ENCODE results near the gene R3HDM4.
"Not testable (repeated sequence)": the region's sequence is repeated elsewhere in the genome, so short reads cannot be mapped to it uniquely, and the experiment has no call there.

The R3HDM4 gene

DNA sequence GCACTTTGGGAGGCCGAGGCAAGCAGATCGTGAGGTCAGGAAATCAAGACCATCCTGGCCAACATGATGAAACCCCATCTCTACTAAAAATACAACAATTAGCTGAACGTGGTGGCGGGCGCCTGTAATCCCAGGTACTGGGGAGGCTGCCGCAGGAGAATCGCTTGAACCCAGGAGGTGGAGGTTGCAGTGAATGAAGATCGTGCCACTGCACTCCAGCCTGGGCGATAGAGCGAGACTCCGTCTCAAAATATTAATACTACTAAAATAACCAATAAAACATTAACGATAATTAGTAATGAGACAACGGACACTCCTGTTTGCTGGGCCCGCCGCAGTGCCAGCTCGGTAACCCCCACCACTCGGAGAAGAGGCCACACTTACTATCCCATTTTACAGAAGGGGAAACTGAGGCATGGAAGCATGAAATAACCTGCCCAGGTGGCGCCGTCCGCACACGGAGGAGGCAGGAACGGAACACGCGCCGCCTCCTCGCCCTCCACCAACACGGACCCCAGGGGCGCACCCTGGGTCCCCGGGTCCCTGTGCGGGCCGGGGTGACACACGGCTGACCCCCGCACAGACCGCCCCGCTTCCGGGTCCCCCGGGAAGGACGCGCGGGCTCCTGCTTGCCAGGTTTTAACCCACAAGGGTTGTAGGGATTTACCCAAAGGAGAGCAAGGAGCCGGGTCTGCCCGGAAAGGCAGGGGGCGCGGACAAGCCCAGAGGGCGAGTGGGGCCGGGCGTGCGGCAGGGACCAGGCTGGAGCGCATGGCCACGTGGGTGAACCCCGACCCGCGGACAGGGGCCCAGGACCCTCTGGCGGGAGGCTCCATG is 1.6 kb downstream of the R3HDM4 start:
- no peak for DNase-seq

DNA sequence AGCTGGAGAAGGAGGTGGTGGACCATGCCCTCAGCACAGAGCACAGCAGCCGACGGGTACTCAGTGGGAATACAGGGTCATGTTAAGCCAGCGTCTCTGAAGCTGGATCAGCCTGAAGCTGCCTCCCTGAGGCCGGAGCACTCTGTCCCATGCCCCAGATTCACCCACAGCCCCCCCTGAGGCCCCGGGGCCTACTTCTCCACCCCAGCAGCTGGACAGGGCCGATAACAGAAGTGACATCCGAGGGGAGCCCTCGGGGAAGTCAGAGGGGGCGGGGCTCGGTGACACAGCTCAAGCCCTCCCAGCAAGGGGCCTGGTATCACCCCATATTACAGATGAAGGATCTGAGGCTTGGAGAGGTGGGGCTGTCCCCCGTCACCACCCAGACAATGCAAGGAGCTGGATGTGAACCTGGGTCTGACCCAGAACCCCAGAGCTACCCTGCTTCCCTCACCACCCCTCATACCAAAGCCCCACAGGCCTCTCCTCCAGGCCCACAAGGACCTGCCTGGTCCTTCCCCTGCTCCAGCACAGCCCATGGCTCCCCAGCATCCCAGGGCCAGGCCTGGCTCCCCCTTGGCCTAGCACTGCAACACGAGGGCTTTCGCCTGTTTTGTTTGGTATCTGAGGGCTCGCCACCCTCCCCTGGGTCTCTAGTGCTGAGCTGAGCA is 5.7 kb downstream of the R3HDM4 start:
- no peak for DNase-seq

DNA sequence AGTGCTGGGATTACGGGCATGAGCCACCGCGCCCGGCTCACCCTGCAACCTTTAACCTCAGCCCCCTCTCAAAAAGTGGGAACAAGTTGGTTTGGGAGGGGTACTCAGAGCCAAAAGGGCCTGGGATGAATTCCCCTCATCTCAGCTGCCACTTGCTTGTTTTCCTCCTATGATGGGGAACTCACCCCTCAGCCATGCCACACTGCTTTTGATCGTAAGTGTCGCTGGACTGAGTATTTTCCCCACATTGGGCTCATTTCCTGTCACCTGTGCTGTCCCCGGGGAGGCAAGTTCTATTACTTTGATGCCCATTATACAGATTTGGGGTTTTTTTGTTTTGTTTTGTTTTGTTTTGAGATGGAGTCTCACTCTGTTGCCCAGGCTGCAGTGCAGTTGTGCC is 6.5 kb downstream of the R3HDM4 start:
- no peak for DNase-seq

DNA sequence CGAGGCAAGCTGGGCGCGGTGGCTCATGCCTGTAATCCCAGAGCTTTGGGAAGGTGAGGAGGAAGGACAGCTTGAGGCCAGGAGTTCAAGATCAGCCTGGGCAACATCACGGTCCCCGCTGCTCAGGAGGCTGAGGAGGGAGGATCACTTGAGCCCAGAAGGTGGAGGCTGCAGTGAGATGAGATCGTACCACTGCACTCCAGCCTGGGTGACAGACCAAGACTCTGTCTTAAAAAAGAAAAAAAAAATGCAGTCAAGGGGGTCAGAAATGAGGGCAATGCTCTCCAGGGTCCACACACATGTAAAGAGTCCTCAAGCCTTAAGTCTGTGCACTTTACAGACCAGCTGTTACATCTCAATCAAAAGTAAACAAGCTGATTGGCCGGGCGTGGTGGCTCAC is 8.5 kb downstream of the R3HDM4 start:
- DNase-seq = no peak

DNA sequence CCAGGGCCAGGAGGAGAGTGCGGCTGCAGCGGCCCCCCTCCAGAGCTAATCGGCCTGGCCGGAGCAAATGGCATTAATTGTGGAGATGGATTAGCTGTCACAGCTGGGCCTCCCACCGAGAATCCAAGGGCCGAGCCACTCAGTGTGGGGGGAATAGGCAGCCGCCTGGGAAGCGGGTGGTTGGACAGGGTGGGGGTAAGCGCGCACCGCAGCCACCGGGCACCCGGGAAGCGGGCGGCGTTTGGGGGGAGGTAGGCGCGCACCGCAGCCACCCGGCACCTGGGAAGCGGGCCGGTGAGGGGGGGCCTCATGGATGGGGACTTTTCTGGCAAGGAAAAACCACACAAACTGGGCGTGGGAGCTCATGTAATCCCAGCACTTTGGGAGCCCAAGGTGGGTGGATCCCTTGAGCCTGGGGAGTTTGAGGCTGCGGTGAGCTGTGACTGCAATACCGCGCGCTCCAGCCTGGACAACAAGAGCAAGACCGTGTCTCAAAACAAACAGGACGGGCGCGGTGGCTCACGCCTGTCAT is 9.7 kb downstream of the R3HDM4 start:
- no peak for DNase-seq

DNA sequence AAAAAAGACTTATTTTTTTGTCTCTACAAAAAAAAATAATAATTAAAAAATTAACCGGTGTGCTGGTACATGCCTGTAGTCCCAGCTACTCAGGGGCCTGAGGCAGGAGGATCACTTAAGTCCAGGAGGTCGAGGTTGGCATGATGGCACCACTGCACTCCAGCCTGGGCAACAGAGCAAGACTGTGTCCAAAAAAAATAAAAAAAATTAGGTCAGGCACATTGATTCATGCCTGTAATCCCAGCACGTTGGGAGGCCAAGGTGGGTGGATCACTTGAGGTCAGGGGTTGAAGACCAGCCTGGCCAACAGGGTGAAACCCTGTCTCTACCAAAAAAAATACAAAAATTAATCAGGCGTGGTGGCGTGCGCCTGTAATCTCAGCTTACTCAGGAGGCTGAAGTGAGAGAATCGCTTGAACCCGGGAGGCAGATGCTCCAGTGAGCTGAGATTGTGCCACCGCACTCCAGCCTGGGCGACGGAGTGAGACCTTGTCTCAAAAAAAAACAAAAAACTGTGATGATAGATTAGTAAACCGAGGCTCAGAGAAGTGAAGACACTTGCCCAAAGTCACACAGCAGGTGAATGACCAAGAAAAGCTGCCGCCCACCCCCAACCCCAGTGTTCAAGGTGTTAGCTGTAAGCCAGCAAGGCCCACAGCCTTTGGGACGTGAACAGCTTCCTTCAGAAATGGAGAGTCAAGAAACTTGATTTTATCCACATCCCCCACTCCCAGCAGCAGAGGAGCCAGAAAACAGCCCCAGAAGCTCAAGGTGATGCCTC is 10.4 kb downstream of the R3HDM4 start:
- no peak for DNase-seq

DNA sequence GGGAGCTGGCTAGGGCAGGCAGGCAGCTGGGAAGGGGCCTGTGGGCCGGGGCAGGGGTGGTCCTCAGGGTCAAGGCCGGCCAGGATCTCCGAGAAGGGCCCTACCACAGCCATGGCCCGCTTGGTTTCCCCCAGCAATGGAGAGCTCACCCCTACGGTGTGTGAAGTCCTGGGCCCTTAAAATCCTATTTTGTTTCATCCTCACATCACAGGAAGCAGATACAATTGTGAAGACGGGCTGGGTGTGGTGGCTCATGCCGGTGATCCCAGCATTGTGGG is 11.0 kb downstream of the R3HDM4 start:
- DNase-seq = no peak

DNA sequence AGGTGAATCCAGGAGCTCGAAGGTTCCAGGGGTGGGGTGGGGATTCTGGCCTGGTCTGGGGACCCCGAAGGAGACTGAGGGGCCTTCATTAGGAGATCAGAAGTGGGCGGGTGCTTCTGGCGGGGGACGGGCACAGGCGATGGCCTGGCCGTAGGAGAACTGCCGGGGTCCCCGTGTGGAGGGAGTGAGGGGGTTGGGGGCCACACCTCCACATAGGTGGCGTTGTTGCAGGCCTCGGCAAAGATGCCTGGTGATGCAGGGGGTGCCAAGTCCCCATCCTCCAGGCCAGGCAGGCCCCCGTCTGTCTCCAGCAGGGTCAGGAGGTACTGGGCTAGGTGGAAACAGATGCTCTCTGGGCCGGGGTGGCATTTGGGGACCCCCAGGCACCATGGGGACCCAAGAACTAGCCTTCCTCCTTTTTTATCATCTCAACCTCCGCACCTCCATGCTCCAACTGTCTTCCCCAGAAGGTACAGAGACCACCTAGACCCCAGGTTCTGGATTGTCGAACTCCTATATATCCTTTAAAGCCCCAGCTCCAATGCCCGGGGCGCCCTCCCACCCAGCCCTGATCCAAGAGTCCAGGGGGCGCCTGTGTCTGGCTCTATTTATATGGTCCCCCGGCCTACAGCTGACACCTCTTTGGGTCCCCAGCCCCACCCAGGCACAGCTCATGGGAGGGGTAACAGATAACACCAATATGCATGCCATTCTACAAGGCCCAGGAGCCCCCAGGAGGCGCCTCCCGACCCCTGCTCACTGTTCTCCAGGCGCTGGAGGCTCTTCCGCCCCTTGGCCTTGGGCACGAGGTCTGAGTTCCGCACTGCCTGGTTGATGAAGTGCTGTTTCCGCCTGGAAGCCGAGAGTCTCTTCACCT is 11.6 kb downstream of the R3HDM4 start:
- no peak for DNase-seq

DNA sequence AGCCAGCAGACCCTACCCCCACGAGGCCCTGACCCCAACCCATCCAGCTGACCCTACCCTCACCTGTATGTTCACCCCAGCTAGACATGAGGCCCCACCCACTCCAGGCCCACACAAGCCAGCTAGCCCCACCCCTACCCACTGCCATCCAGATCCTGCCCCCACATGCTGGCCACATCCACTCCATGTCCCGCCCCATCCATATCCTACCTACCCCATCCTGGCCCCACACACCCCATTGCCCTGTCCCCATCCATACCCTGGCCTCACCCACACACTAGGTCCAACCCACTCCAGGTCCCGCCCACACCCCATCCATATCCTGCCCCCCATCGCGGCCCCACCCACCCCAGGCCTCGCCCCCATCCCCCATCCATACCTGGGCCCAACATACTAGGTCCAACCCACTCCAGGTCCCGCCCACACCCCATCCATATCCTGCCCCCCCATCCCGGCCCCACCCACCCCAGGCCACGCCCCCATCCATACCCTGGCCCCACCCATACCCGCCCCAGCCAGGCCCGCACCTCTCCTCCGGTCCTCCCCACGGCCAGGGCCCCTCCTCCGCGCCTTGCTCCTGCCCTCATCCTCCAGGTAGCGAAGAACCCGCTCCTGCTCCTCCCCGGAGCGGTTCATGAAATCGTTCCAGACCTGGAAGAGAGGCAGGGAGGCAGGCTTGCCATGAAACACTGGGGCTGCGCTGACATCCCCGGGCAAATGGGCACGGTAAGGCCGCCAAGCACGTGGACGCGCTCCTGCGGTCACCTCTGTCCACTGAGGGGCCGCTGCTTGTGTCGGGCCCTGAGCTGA is 12.5 kb downstream of the R3HDM4 start:
- DNase-seq = peak; percentile 39

DNA sequence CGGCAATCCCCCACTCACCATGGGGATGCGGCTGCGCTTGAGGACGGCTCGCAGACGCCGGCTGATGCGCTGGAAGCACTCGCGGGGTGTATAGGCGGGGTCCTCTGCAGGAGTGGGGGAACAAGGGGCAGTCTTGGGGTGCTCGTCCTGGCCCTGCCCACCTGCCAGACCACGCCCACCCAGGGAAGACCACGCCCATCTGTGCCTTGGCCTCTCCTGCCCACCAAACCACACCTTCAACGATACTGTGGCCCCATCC is 13.0 kb downstream of the R3HDM4 start:
- no peak for DNase-seq

DNA sequence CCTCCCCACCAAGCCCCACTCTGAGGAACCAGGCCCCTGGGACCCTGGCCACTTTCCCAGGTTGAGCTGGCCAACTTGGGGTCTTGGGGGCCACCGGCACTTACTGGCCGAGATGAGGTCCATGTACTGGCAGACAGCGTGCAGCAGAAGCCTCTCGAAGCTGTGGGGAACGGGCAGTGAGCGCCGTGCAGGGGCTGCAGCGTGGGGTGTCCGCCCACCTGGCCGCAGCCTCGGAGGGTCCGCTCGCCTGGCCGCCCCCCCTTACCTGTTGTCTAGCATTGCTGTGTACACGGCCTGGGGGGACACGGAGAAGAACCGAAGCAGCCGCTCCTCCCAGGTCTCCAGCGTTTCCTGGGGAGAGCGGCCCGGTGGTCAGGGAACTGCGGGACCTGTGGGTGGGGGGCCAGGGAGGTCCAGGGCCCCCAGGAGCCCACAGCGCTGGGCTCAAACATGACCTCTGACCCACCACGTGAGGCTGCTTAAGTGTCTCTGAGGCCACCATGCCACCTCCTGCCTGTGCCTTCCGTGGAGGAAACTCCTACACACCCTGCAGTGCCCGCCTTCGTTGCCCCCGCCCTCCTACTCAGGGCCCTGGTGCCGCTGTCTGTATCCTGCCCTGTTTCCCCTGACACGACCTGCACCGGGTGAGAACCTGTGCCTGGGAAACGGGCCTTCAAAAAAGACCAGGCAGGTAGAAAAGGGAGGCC is 13.5 kb downstream of the R3HDM4 start:
- no peak for DNase-seq

DNA sequence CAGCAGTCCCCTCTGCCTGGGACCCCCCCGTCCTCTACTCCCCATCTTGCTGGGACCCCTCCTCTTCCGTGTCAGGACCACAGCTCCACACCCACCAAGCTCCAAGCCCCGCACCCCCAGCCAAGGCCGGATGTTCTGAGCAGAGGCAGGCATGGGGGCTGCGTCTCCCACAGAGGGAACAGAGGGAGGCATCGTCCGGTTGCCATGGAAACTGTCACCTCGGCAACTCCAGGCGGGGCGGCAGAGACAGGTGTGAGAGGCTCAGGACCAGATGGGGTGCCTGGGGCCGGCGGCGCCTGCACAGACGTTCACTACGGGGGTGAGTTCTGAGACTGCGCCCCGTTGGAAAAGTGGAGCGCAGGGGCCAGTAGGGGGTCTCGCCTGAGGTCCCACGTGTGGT is 14.4 kb downstream of the R3HDM4 start:
- DNase-seq = no peak

DNA sequence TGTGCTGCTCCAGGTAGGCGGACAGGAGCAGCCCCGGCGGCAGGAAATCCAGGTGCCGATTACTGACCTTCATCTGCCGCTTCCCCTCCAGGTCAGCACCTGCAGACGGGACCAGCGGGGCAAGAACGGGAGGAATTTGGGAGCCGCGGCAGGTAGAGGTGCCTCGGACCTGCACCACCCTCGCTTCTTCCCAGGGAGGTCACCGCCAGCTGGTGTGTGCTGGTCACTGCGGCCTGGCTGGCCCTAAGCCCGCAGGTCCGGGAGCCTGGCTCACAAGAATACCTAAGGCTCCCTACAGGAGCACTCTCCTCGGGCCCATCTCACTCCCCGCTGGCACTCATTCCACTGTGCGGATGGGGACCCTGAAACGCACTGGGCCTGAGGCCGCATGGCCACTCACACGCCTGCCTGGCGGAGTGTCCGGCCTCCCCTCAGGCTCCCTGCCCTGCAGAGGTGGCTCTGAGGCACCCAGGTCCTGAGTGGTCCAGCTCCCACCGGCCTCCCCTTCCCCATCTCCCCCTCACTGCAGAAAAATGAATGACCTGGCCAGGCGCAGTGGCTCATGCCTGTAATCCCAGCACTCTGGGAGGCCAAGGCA is 15.5 kb downstream of the R3HDM4 start:
- DNase-seq = no peak

DNA sequence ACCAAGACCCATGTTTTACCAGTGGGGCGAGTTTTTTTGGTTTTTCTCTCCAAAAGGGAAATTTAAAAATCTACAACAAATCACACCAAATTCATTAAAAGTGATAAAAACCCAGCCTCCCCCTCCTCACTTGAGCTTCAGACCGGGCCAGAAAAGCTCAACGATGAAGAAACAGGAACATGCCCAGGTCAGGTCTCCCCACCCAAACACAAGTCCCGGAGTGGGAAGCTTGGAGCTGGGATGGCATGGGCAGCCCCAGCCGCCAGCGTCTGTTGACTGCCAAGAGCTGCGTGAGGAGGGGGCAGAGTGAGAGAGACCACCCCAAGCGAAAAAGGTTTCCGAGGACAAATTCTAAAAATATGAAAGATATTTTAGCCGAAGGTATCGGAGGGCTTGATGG is 16.0 kb downstream of the R3HDM4 start:
- DNase-seq = no peak

DNA sequence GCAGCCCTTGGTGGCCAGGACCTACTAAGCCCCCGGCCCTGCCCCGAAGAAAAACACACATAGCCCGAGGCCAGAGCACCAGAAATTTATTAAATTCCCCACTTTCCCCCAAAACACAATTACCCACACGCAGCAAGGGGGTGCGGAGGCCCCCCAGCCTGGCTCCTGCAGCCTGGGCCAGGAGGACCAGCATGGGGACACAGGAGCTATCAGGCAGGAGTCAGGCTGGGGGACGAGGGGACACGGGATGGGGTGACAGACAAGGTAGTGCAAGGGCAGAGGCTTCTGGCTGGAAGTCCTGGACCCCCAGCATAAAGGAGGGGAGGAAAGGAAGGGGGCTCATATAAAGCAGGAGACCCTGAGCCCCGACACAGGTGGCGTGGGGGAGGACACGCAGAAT is 16.6 kb downstream of the R3HDM4 start:
- no peak for DNase-seq

DNA sequence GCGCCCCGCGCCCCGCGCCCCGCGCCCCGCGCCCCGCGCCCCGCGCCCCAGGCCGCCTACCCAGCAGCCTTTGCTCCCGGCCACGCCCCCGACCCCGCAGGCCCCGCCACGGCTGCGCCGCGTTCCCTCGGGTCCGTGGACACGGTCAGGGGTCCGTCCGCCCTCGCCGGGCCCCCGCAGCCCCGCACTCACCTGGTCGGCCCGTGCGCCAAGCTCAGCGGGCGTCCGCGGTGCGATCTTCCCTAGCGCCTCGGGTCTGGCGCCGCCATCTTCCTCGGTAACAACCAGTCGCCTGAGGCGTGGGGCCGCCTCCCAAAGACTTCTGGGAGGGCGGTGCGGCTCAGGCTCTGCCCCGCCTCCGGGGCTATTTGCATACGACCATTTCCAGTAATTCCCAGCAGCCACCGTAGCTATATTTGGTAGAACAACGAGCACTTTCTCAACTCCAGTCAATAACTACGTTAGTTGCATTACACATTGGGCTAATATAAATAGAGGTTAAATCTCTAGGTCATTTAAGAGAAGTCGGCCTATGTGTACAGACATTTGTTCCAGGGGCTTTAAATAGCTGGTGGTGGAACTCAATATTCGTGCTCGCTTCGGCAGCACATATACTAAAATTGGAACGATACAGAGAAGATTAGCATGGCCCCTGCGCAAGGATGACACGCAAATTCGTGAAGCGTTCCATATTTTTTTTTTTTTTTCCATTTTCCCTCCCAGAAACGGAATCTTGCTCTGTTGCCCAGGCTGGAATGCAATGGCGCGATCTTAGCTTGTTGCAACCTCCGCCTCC is 19.9 kb downstream of the R3HDM4 start, which contains the start of the genes MED16 and RNU6-9:
Gene MED16, minus strand, starts transcription at position 294 of the 796 bp plus-strand sequence. CDS start 2,056 bp downstream, outside the sequence.
Gene RNU6-9, plus strand, starts transcription at position 591 of the 796 bp plus-strand sequence.
- peak; percentile 94 for DNase-seq

DNA sequence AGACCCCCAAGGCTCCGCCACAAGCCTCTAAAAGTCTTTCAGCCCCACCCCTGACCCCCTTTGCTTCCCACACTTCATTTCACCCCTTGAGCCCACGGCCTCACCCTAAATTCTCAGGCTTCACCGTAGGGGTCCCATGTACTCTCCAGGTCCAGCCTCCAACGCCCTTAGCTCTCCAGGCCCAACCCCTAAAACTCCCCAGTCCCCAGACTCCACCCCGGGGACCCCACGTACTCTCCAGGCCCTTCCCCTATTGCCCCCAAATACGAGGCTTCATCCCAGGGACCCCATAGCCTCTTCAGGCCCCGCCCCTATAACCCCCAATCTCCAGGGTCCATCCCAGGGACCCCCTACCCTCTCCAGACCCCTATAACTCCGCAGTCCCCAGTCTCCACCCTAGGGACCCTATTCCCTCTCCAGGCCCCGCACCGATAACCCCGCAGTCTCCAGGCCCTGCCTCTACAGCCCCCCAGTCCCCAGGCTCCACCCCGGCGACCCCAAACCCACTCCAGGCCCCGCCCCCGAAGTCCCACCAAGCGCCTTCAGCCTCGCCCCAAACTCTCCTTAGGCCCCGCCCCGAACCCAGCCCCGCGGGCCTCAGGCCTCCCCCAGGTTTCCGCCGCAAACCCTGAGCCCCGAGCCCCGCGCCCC is 20.7 kb downstream of the R3HDM4 start:
- DNase-seq = no peak

DNA sequence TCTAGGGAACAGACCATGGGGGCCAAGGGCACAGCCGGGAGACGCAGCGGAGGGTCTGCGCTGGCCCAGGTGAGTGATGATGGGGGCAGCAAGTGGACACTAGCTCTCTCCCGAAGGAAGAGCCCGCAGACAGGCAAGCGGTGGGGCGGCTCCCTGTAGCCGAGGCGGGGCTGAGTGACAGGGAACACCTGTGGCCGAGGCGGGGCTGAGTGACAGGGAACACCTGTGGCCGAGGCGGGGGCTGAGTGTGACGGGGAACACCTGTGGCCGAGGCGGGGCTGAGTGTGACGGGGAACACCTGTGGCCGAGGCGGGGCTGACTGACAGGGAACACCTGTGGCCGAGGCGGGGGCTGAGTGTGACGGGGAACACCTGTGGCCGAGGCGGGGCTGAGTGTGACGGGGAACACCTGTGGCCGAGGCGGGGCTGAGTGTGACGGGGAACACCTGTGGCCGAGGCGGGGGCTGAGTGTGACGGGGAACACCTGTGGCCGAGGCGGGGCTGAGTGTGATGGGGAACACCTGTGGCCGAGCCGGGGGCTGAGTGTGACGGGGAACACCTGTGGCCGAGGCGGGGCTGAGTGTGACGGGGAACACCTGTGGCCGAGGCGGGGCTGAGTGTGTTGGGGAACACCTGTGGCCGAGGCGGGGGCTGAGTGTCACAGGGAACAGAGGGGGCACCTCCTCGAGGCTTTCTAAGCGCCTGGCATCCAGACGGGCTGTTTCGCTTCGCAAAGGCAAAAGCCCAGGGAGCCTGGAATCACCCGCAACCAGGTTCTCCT is 21.4 kb downstream of the R3HDM4 start:
- not testable (repeated sequence) for DNase-seq

DNA sequence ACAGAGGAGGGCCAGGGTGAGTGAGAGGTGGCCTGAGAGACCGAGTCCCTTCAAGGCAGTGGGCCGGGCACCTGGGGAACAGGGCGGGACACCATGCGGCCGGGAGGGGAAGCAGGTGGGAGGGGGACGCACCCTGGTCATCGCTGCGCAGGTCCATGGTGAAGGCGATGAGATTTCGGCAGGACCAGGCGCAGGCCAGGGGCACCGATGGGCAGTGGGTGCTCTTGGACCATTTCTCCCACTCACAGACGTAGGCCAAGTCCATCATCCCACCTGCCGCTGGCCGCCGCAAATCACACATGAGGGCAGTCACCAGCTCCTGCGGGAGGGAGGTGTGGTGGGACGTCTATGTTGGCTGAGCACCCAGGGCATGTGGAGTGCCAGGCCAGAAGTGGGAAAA is 22.2 kb downstream of the R3HDM4 start:
- DNase-seq = no peak
